Coronary artery (tissue), 2 donors: ENCODE measurements around the gene SMCHD1.
"Not testable (repeated sequence)": the region's sequence is repeated elsewhere in the genome, so short reads cannot be mapped to it uniquely, and the experiment has no call there.

Experiments used
- DNase-seq: peaks from one replicate; pipeline ENCODE4 v3.0.0-alpha.2; 2017; ENCODE audit warnings: low spot score
- H3K27ac ChIP-seq, 2 donors: fragments of 200-600 bp; sonication (generic); one replicate each; pipeline ENCODE4 v1.5.1; 2016 to 2019
- H3K4me3 ChIP-seq: fragments of 200-600 bp; sonication (generic); 2 replicates; pipeline ENCODE4 v1.5.1; 2016; ENCODE audit warnings: mild to moderate bottlenecking, moderate library complexity
- CTCF ChIP-seq: fragments of 200-600 bp; sonication (generic); IDR thresholded peaks from one replicate; pipeline ENCODE4 v1.5.1; 2019; ENCODE audit warnings: antibody characterized with exemption

Gene SMCHD1

GRCh38 chr18:2825613-2826175 lies 170.2 kb downstream of the SMCHD1 start:
- no peak for TF ChIP-seq CTCF
- H3K4me3 ChIP-seq: no peak overlapping the region
- DNase-seq: no peak
- no peak overlapping the region for H3K27ac ChIP-seq

GRCh38 chr18:2826581-2826980 lies 171.1 kb downstream of the SMCHD1 start:
- H3K4me3 ChIP-seq: no peak overlapping the region
- DNase-seq: no peak
- H3K27ac ChIP-seq: peak overlapping the region in 1 of 2 donors; percentile 57
- TF ChIP-seq CTCF: no peak

GRCh38 chr18:2827061-2827460 lies 171.5 kb downstream of the SMCHD1 start:
- H3K27ac ChIP-seq: peak overlapping the region in 1 of 2 donors; percentile 57

GRCh38 chr18:2836118-2836517 lies 180.6 kb downstream of the SMCHD1 start:
- not testable (repeated sequence) for DNase-seq

More at GRCh38 chr18:2827061-2827460, 171.5 kb downstream of the SMCHD1 start:
- DNase-seq: no peak
- no peak overlapping the region for H3K4me3 ChIP-seq
- TF ChIP-seq CTCF: no peak

GRCh38 chr18:2837290-2837689 lies 181.8 kb downstream of the SMCHD1 start:
- H3K4me3 ChIP-seq, DNase-seq, H3K27ac ChIP-seq: not testable (repeated sequence)

More at GRCh38 chr18:2836118-2836517, 180.6 kb downstream of the SMCHD1 start:
- H3K4me3 ChIP-seq, H3K27ac ChIP-seq: not testable (repeated sequence)

GRCh38 chr18:2839202-2839601 lies 183.7 kb downstream of the SMCHD1 start:
- no peak for TF ChIP-seq CTCF
- no peak overlapping the region for H3K4me3 ChIP-seq
- no peak for DNase-seq

GRCh38 chr18:2840521-2840920 lies 185.0 kb downstream of the SMCHD1 start:
- Histone ChIP-seq H3K27ac (no peak overlapping the region), H3K4me3 (no peak overlapping the region)
- TF ChIP-seq CTCF: no peak
- no peak for DNase-seq

More at GRCh38 chr18:2839202-2839601, 183.7 kb downstream of the SMCHD1 start:
- no peak overlapping the region for H3K27ac ChIP-seq

GRCh38 chr18:2843146-2843545 lies 187.6 kb downstream of the SMCHD1 start:
- no peak for TF ChIP-seq CTCF
- no peak for DNase-seq
- Histone ChIP-seq H3K4me3 (no peak overlapping the region), H3K27ac (no peak overlapping the region)
